Coronary artery (tissue), 2 donors: ENCODE data around the gene TEX10.

Source experiments
- DNase-seq: peaks from one replicate; pipeline ENCODE4 v3.0.0-alpha.2; 2017; ENCODE audit warnings: low spot score
- H3K27ac ChIP-seq, 2 donors: fragments of 200-600 bp; sonication (generic); one replicate each; pipeline ENCODE4 v1.5.1; 2016 to 2019
- H3K4me3 ChIP-seq: fragments of 200-600 bp; sonication (generic); 2 replicates; pipeline ENCODE4 v1.5.1; 2016; ENCODE audit warnings: mild to moderate bottlenecking, moderate library complexity
- CTCF ChIP-seq: fragments of 200-600 bp; sonication (generic); IDR thresholded peaks from one replicate; pipeline ENCODE4 v1.5.1; 2019; ENCODE audit warnings: antibody characterized with exemption

Gene TEX10

GRCh38 chr9:100281066-100281465, 71.7 kb downstream of the TEX10 start:
- no peak for TF ChIP-seq CTCF
- DNase-seq = no peak
- Histone ChIP-seq H3K27ac (no peak overlapping the region), H3K4me3 (no peak overlapping the region)

- no peak for TF ChIP-seq CTCF
- no peak for DNase-seq
- Histone ChIP-seq H3K27ac (no peak overlapping the region), H3K4me3 (no peak overlapping the region)
Observed at GRCh38 chr9:100277166-100277979, 75.4 kb downstream of the TEX10 start.

- no peak for DNase-seq
- H3K27ac ChIP-seq = no peak overlapping the region
- H3K4me3 ChIP-seq = no peak overlapping the region
- TF ChIP-seq CTCF = no peak
Observed at GRCh38 chr9:100269656-100270055, 83.1 kb downstream of the TEX10 start.

GRCh38 chr9:100268271-100268670, 84.5 kb downstream of the TEX10 start:
- H3K27ac ChIP-seq = no peak overlapping the region
- no peak for TF ChIP-seq CTCF
- no peak for DNase-seq

GRCh38 chr9:100267211-100267610, 85.5 kb downstream of the TEX10 start:
- Histone ChIP-seq H3K27ac (no peak overlapping the region), H3K4me3 (no peak overlapping the region)
- no peak for TF ChIP-seq CTCF
- no peak for DNase-seq

More at GRCh38 chr9:100268271-100268670, 84.5 kb downstream of the TEX10 start:
- no peak overlapping the region for H3K4me3 ChIP-seq
